HEK293 (cell line): ENCODE results near the gene PDE4D.

ENCODE experiments used
- CTCF ChIA-PET: fragments of 350-600 bp; formaldehyde crosslinking; extraction: SDS; loops from one replicate; lab custom pipeline; 2021; ENCODE audit warnings: antibody characterized with exemption; lab: Yijun Ruan, JAX
- POLR2A ChIA-PET: fragments of 300-600 bp; formaldehyde crosslinking; extraction: SDS; loops from one replicate; lab custom pipeline; 2020; ENCODE audit warnings: antibody characterized with exemption, inconsistent platforms; lab: Yijun Ruan, JAX
- H3K27ac ChIP-seq: fragments of 200-500 bp; sonication (Bioruptor generic); 2 replicates; pipeline ENCODE4 v1.5.1; 2014; ENCODE audit warnings: low read depth, low read length, control low read depth, inconsistent platforms; ENCODE audit errors: extremely low read depth
- H3K36me3 ChIP-seq, 2 experiments: fragments of 200-500 bp in 1 of 2; sonication (Bioruptor generic) in 1 of 2; 1 replicate in 1 of 2; 2 replicates in 1 of 2; pipeline ENCODE4 v1.5.1; 2014 to 2017; ENCODE audit warnings: inconsistent platforms in 2 of 2, low read length in 2 of 2; ENCODE audit not compliant: control insufficient read depth in 2 of 2, insufficient read depth in 1 of 2
- H3K4me1 ChIP-seq: fragments of 200-500 bp; sonication (Bioruptor generic); 2 replicates; pipeline ENCODE4 v1.5.1; 2014; ENCODE audit warnings: mild to moderate bottlenecking, low read length, inconsistent platforms; ENCODE audit not compliant: control insufficient read depth, insufficient read depth
- H3K4me3 ChIP-seq: 2 replicates; pipeline ENCODE4 v1.5.1; 2011; ENCODE audit warnings: low read depth, mild to moderate bottlenecking, control low read depth, low read length, moderate library complexity
- H3K9me3 ChIP-seq: fragments of 200-500 bp; sonication (Bioruptor generic); 2 replicates; pipeline ENCODE4 v1.5.1; 2014; ENCODE audit warnings: low read depth, low read length, inconsistent platforms; ENCODE audit not compliant: control insufficient read depth, insufficient read depth
- KLF8 ChIP-seq: fragments of 450-650 bp; formaldehyde crosslinking; IDR thresholded peaks from 2 replicates; pipeline ENCODE4 v1.5.1; 2016; ENCODE audit warnings: missing biosample characterization, missing genetic modification characterization
- MEIS1 ChIP-seq: sonication (generic); formaldehyde crosslinking; IDR thresholded peaks from 2 replicates; pipeline ENCODE4 v1.8.1; 2022; ENCODE audit warnings: missing genetic modification reagents, mild to moderate bottlenecking, borderline replicate concordance
- PRDM1 ChIP-seq: fragments of 450-650 bp; formaldehyde crosslinking; IDR thresholded peaks from 2 replicates; pipeline ENCODE4; 2016; ENCODE audit warnings: missing biosample characterization, missing genetic modification characterization
- SP2 ChIP-seq: fragments of 450-650 bp; formaldehyde crosslinking; IDR thresholded peaks from 2 replicates; pipeline ENCODE4 v1.5.1; 2016; ENCODE audit warnings: missing biosample characterization, missing genetic modification characterization
- TRIM28 ChIP-seq: IDR thresholded peaks from 2 replicates; pipeline ENCODE4 v1.6.1; 2011; ENCODE audit warnings: low read length, control low read depth, borderline replicate concordance
- ZBTB17 ChIP-seq: fragments of 450-650 bp; formaldehyde crosslinking; IDR thresholded peaks from 2 replicates; pipeline ENCODE4 v1.5.1; 2016; ENCODE audit warnings: missing biosample characterization, missing genetic modification characterization
- ZBTB20 ChIP-seq: fragments of 450-650 bp; formaldehyde crosslinking; IDR thresholded peaks from 2 replicates; pipeline ENCODE4 v1.5.1; 2016; ENCODE audit warnings: missing biosample characterization, missing genetic modification characterization
- ZBTB48 ChIP-seq: fragments of 450-650 bp; formaldehyde crosslinking; IDR thresholded peaks from 2 replicates; pipeline ENCODE4 v1.5.1; 2016; ENCODE audit warnings: missing biosample characterization, missing genetic modification characterization
- ZFP37 ChIP-seq: fragments of 450-650 bp; formaldehyde crosslinking; IDR thresholded peaks from 2 replicates; pipeline ENCODE4 v1.5.1; 2016; ENCODE audit warnings: missing biosample characterization, missing genetic modification characterization
- ZNF138 ChIP-seq: fragments of 450-650 bp; formaldehyde crosslinking; IDR thresholded peaks from 2 replicates; pipeline ENCODE4 v1.5.1; 2016; ENCODE audit warnings: missing biosample characterization, missing genetic modification characterization, borderline replicate concordance
- ZNF211 ChIP-seq: fragments of 450-650 bp; formaldehyde crosslinking; IDR thresholded peaks from 2 replicates; pipeline ENCODE4 v1.5.1; 2016; ENCODE audit warnings: low read depth, missing biosample characterization, missing genetic modification characterization
- ZNF335 ChIP-seq: fragments of 450-650 bp; formaldehyde crosslinking; conservative IDR thresholded peaks from 2 replicates; pipeline ENCODE4 v1.5.1; 2016; ENCODE audit warnings: missing biosample characterization, missing genetic modification characterization
- ZNF341 ChIP-seq: fragments of 450-650 bp; formaldehyde crosslinking; IDR thresholded peaks from 2 replicates; pipeline ENCODE4; 2016; ENCODE audit warnings: low read depth, missing biosample characterization, missing genetic modification characterization
- ZNF37A ChIP-seq: fragments of 450-650 bp; IDR thresholded peaks from 2 replicates; pipeline ENCODE4 v1.5.1; 2018; ENCODE audit warnings: missing biosample characterization, missing genetic modification characterization
- ZNF560 ChIP-seq: fragments of 450-650 bp; formaldehyde crosslinking; IDR thresholded peaks from 2 replicates; pipeline ENCODE4 v1.5.1; 2017; ENCODE audit warnings: missing biosample characterization, missing genetic modification characterization, borderline replicate concordance
- TF ChIP-seq, protein P1 (sequence below): fragments of 450-650 bp; formaldehyde crosslinking; IDR thresholded peaks from 2 replicates; pipeline ENCODE4 v1.5.1; 2016; ENCODE audit warnings: missing biosample characterization, missing genetic modification characterization
- TF ChIP-seq, protein P2 (sequence below): fragments of 450-650 bp; formaldehyde crosslinking; optimal IDR thresholded peaks from 2 replicates; pipeline ENCODE3; 2016; ENCODE audit warnings: missing biosample characterization, mild to moderate bottlenecking, missing genetic modification characterization
- TF ChIP-seq, protein P3 (sequence below): fragments of 450-650 bp; formaldehyde crosslinking; IDR thresholded peaks from 2 replicates; pipeline ENCODE4 v1.5.1; 2016; ENCODE audit warnings: missing biosample characterization, missing genetic modification characterization
- TF ChIP-seq, protein P4 (sequence below): fragments of 450-650 bp; formaldehyde crosslinking; IDR thresholded peaks from 2 replicates; pipeline ENCODE4 v1.5.1; 2016; ENCODE audit warnings: missing biosample characterization, missing genetic modification characterization

PDE4D gene

DNA sequence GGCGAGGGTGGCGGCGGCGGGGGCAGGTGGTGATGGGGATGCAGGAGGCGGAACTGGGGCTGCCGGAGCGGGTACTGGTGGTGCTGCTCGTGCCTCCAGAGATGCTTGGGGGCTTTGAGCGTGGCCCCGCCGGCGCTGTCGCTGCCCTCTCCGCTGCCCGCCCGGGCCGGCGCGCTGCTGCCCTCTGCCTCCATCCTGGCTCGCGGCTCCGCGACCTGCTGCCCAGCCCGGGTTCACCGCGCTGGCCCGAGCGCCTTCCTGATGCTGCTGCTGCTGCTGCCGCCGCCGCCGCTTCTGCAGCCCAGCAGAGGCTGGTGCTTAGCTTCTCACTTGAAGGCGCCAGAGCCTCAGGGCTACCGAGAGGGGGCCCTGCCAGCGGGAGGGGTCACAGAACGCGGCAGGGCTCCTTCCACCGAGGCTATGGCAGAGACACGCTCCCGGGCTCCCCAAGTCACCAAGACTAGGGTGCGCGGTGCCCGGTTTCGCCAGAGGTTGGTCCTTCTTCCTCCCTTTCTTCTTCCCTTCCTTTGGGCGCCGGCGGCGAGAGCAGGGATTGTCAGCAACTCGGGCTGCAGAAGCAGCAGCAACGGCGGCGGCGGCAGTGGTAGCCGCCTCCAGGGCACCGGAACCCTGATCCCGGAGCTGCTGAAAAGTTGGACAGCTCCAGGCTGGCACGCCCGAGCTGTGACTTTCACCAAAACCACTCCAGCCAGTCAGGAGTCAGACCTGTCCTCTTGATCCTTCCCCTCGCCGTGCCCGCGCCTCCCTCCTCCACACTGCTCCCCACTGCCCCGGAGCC, at the start of gene PDE4D:
PDE4D (minus strand) TSS at position 298 of the 799 bp plus-strand sequence.
- CTCF ChIA-PET, result interaction anchor here (0.6 to 1.2 kb wide), 3 partner anchors 77 to 533 kb away, joined by 3 to 4 read pairs (median 3); no protein-coding TSS in a partner anchor
- peak within 1 kb of the TSS; percentile 49 for H3K4me3 ChIP-seq
- no peaks in the 10 kb centered on the region for H3K36me3 ChIP-seq
- no peak for TF ChIP-seq MEIS1
- peak; percentile 90 for TF ChIP-seq ZNF560 (tag by site-specific recombination)
- no peak for TF ChIP-seq TRIM28
- peak; percentile 72 for TF ChIP-seq ZBTB20 (tag by site-specific recombination)
- no peak for TF ChIP-seq ZNF138
- TF ChIP-seq ZFP37, result peak; percentile 41; the same call in 1 of the 2 replicates
- TF ChIP-seq ZNF341 (tag by site-specific recombination), result peak; percentile 52
- TF ChIP-seq, protein P1, sequence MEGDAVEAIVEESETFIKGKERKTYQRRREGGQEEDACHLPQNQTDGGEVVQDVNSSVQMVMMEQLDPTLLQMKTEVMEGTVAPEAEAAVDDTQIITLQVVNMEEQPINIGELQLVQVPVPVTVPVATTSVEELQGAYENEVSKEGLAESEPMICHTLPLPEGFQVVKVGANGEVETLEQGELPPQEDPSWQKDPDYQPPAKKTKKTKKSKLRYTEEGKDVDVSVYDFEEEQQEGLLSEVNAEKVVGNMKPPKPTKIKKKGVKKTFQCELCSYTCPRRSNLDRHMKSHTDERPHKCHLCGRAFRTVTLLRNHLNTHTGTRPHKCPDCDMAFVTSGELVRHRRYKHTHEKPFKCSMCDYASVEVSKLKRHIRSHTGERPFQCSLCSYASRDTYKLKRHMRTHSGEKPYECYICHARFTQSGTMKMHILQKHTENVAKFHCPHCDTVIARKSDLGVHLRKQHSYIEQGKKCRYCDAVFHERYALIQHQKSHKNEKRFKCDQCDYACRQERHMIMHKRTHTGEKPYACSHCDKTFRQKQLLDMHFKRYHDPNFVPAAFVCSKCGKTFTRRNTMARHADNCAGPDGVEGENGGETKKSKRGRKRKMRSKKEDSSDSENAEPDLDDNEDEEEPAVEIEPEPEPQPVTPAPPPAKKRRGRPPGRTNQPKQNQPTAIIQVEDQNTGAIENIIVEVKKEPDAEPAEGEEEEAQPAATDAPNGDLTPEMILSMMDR, result peak; percentile 61
- TF ChIP-seq, protein P2, sequence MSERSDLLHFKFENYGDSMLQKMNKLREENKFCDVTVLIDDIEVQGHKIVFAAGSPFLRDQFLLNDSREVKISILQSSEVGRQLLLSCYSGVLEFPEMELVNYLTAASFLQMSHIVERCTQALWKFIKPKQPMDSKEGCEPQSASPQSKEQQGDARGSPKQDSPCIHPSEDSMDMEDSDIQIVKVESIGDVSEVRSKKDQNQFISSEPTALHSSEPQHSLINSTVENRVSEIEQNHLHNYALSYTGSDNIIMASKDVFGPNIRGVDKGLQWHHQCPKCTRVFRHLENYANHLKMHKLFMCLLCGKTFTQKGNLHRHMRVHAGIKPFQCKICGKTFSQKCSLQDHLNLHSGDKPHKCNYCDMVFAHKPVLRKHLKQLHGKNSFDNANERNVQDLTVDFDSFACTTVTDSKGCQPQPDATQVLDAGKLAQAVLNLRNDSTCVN (tag by site-specific recombination), result peak; percentile 51
- TF ChIP-seq ZNF335, result peak; percentile 87
- peak; percentile 77; the same call in 1 of the 2 replicates for TF ChIP-seq ZBTB48 (tag by site-specific recombination)
- peak; percentile 16; the same call in 1 of the 2 replicates for TF ChIP-seq KLF8
- no peak for TF ChIP-seq ZNF37A (tag by site-specific recombination)
- TF ChIP-seq, protein P3, sequence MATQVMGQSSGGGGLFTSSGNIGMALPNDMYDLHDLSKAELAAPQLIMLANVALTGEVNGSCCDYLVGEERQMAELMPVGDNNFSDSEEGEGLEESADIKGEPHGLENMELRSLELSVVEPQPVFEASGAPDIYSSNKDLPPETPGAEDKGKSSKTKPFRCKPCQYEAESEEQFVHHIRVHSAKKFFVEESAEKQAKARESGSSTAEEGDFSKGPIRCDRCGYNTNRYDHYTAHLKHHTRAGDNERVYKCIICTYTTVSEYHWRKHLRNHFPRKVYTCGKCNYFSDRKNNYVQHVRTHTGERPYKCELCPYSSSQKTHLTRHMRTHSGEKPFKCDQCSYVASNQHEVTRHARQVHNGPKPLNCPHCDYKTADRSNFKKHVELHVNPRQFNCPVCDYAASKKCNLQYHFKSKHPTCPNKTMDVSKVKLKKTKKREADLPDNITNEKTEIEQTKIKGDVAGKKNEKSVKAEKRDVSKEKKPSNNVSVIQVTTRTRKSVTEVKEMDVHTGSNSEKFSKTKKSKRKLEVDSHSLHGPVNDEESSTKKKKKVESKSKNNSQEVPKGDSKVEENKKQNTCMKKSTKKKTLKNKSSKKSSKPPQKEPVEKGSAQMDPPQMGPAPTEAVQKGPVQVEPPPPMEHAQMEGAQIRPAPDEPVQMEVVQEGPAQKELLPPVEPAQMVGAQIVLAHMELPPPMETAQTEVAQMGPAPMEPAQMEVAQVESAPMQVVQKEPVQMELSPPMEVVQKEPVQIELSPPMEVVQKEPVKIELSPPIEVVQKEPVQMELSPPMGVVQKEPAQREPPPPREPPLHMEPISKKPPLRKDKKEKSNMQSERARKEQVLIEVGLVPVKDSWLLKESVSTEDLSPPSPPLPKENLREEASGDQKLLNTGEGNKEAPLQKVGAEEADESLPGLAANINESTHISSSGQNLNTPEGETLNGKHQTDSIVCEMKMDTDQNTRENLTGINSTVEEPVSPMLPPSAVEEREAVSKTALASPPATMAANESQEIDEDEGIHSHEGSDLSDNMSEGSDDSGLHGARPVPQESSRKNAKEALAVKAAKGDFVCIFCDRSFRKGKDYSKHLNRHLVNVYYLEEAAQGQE (tag by site-specific recombination), result peak; percentile 98
- TF ChIP-seq ZBTB17 (tag by site-specific recombination), result peak; percentile 72
- peak; percentile 15; the same call in 1 of the 2 replicates for TF ChIP-seq SP2 (tag by site-specific recombination)
- no peak for TF ChIP-seq ZNF211 (tag by site-specific recombination)
- TF ChIP-seq, protein P4, sequence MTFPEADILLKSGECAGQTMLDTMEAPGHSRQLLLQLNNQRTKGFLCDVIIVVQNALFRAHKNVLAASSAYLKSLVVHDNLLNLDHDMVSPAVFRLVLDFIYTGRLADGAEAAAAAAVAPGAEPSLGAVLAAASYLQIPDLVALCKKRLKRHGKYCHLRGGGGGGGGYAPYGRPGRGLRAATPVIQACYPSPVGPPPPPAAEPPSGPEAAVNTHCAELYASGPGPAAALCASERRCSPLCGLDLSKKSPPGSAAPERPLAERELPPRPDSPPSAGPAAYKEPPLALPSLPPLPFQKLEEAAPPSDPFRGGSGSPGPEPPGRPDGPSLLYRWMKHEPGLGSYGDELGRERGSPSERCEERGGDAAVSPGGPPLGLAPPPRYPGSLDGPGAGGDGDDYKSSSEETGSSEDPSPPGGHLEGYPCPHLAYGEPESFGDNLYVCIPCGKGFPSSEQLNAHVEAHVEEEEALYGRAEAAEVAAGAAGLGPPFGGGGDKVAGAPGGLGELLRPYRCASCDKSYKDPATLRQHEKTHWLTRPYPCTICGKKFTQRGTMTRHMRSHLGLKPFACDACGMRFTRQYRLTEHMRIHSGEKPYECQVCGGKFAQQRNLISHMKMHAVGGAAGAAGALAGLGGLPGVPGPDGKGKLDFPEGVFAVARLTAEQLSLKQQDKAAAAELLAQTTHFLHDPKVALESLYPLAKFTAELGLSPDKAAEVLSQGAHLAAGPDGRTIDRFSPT, result peak; percentile 67
- no peak for TF ChIP-seq PRDM1 (tag by site-specific recombination)
- H3K9me3 ChIP-seq, result no peaks in the 10 kb centered on the region
- POLR2A ChIA-PET, result no interaction called here
- no peaks in the 10 kb centered on the region for H3K4me1 ChIP-seq
- no peak within 1 kb of the TSS for H3K27ac ChIP-seq
